H1 (cell line): ENCODE results near the gene FAM193B. TPM values are rescaled to one million over a fixed set of nuclear protein-coding genes. Genes with fewer than 3 reads are reported as not detected.

Experiments
- CTCF ChIA-PET: fragments of 300-600 bp; sonication (Branson Sonifier 250); formaldehyde crosslinking; loops from one replicate; lab custom pipeline; 2021; ENCODE audit not compliant: partially characterized antibody; lab: Charles Lee
- POLR2A ChIA-PET: fragments of 300-600 bp; sonication (Branson Sonifier 250); formaldehyde crosslinking; loops from one replicate; lab custom pipeline; 2021; ENCODE audit warnings: inconsistent platforms; ENCODE audit not compliant: partially characterized antibody; lab: Charles Lee
- DNase-seq, 2 experiments: peaks; one replicate each; pipeline versions ENCODE4 v3.0.0 to v3.0.0-alpha.2; 2010 to 2022; ENCODE audit warnings: low spot score in 2 of 2, low read depth in 1 of 2, mixed read lengths in 1 of 2
- FAIRE-seq: peaks from 2 replicates; lab custom pipeline; 2011; peaks lifted over from hg19 to GRCh38; lab: Jason Lieb, UNC
- H2AFZ ChIP-seq: 2 replicates; pipeline ENCODE4 v1.8.1; 2012; ENCODE audit warnings: low read length, inconsistent platforms
- H2AK5ac ChIP-seq: 2 replicates; pipeline ENCODE4 v1.6.1; 2013; ENCODE audit warnings: low read depth, low read length
- H2BK120ac ChIP-seq: replicated peaks from 2 replicates; pipeline ENCODE3; 2013; ENCODE audit warnings: low read depth, low read length, inconsistent platforms
- H2BK12ac ChIP-seq: 2 replicates; pipeline ENCODE4 v1.6.1; 2013; ENCODE audit warnings: low read depth, low read length
- H2BK15ac ChIP-seq: 2 replicates; pipeline ENCODE4 v1.6.1; 2013; ENCODE audit warnings: low read length
- H2BK20ac ChIP-seq: 2 replicates; pipeline ENCODE4 v1.6.1; 2013; ENCODE audit warnings: low read length
- H2BK5ac ChIP-seq: 2 replicates; pipeline ENCODE4 v1.6.1; 2013; ENCODE audit warnings: low read depth, low read length
- H3K14ac ChIP-seq: 2 replicates; pipeline ENCODE4 v1.6.1; 2013; ENCODE audit warnings: inconsistent platforms; ENCODE audit not compliant: insufficient read length
- H3K18ac ChIP-seq: 2 replicates; pipeline ENCODE4 v1.6.1; 2013; ENCODE audit warnings: low read length; ENCODE audit errors: extremely low read depth
- H3K23ac ChIP-seq: 2 replicates; pipeline ENCODE4 v1.6.1; 2013; ENCODE audit warnings: inconsistent platforms; ENCODE audit not compliant: insufficient read length
- H3K23me2 ChIP-seq: 2 replicates; pipeline ENCODE4 v1.6.1; 2013; ENCODE audit warnings: low read depth, low read length
- H3K27ac ChIP-seq: 2 replicates; pipeline ENCODE4 v1.6.1; 2011; ENCODE audit warnings: low read depth, low read length, inconsistent platforms
- H3K27me3 ChIP-seq, 4 experiments: replicated peaks in 1 of 4; 1 replicate in 1 of 4; 2 replicates in 3 of 4; pipeline versions ENCODE4 v1.6.1 to v1.8.1; 2011 to 2013; ENCODE audit warnings: low read length in 3 of 4, mild to moderate bottlenecking in 3 of 4, inconsistent platforms in 2 of 4, mixed read lengths in 2 of 4, moderate library complexity in 1 of 4; ENCODE audit not compliant: control insufficient read depth in 3 of 4, insufficient read depth in 3 of 4; ENCODE audit errors: extremely low read depth in 1 of 4
- H3K36me3 ChIP-seq, 4 experiments: 2 replicates each; pipeline versions ENCODE4 v1.6.1 to v1.8.1; 2011 to 2013; ENCODE audit warnings: mild to moderate bottlenecking in 4 of 4, low read length in 3 of 4, moderate library complexity in 2 of 4, control low read depth in 1 of 4, inconsistent platforms in 1 of 4; ENCODE audit not compliant: insufficient read depth in 4 of 4, control insufficient read depth in 2 of 4
- H3K4ac ChIP-seq: replicated peaks from 2 replicates; pipeline ENCODE3; 2013; ENCODE audit warnings: low read length, low read depth, mixed read lengths, inconsistent platforms; ENCODE audit not compliant: insufficient read length
- H3K4me1 ChIP-seq, 4 experiments: replicated peaks in 1 of 4; 1 replicate in 1 of 4; 2 replicates in 3 of 4; pipeline versions ENCODE4 v1.6.1 to v1.8.1; 2011 to 2013; ENCODE audit warnings: low read length in 3 of 4, inconsistent platforms in 2 of 4, mixed read lengths in 1 of 4; ENCODE audit not compliant: insufficient read depth in 4 of 4, control insufficient read depth in 3 of 4
- H3K4me2 ChIP-seq, 2 experiments: 2 replicates each; pipeline versions ENCODE4 v1.6.1 to v1.8.1; 2011 to 2013; ENCODE audit warnings: low read depth in 2 of 2, low read length in 2 of 2, control low read depth in 1 of 2, inconsistent platforms in 1 of 2, mild to moderate bottlenecking in 1 of 2; ENCODE audit not compliant: insufficient read depth in 1 of 2
- H3K4me3 ChIP-seq, 4 experiments: fragments of 200-600, 300-600 bp in 1 of 4; sonication (generic), shearing (Covaris generic), sonication (Bioruptor Twin) in 1 of 4; 2 replicates each; pipeline versions ENCODE4 v1.5.1 to v1.8.1; 2011 to 2016; ENCODE audit warnings: low read length in 4 of 4, low read depth in 3 of 4, control low read depth in 2 of 4, inconsistent platforms in 2 of 4, mild to moderate bottlenecking in 2 of 4, mixed read lengths in 1 of 4, moderate library complexity in 1 of 4; ENCODE audit not compliant: insufficient read depth in 2 of 4; ENCODE audit errors: extremely low read depth in 1 of 4
- H3K56ac ChIP-seq: replicated peaks from 2 replicates; pipeline ENCODE3; 2013; ENCODE audit warnings: low read depth, mild to moderate bottlenecking, mixed read lengths, low read length, inconsistent platforms; ENCODE audit not compliant: insufficient read length
- H3K79me1 ChIP-seq: 2 replicates; pipeline ENCODE4 v1.6.1; 2013; ENCODE audit warnings: low read depth, low read length, control low read depth
- H3K79me2 ChIP-seq, 2 experiments: 2 replicates each; pipeline versions ENCODE4 v1.6.1 to v1.8.1; 2012 to 2013; ENCODE audit warnings: low read length in 2 of 2, mild to moderate bottlenecking in 2 of 2, inconsistent platforms in 1 of 2; ENCODE audit not compliant: insufficient read depth in 2 of 2, control insufficient read depth in 1 of 2
- H3K9ac ChIP-seq, 4 experiments: replicated peaks in 1 of 4; 1 replicate in 1 of 4; 2 replicates in 3 of 4; pipeline versions ENCODE4 v1.6.1 to v1.8.1; 2011 to 2013; ENCODE audit warnings: low read depth in 3 of 4, low read length in 3 of 4, control low read depth in 2 of 4, mild to moderate bottlenecking in 2 of 4, moderate library complexity in 2 of 4, inconsistent platforms in 1 of 4; ENCODE audit errors: extremely low read depth in 1 of 4
- H3K9me3 ChIP-seq, 2 experiments: 2 replicates each; pipeline versions ENCODE4 v1.6.1 to v1.8.1; 2012 to 2013; ENCODE audit warnings: mild to moderate bottlenecking in 2 of 2, moderate library complexity in 2 of 2, control low read depth in 1 of 2, inconsistent platforms in 1 of 2, low read depth in 1 of 2, low read length in 1 of 2, mixed read lengths in 1 of 2; ENCODE audit not compliant: insufficient read depth in 2 of 2
- H4K20me1 ChIP-seq, 2 experiments: replicated peaks in 1 of 2; 2 replicates each; pipeline versions ENCODE3 to v1.8.1; 2011 to 2013; ENCODE audit warnings: inconsistent platforms in 2 of 2, low read length in 2 of 2, mild to moderate bottlenecking in 1 of 2; ENCODE audit not compliant: insufficient read depth in 2 of 2, control insufficient read depth in 1 of 2
- H4K5ac ChIP-seq: 2 replicates; pipeline ENCODE4 v1.6.1; 2013; ENCODE audit warnings: low read length, low read depth, mixed read lengths, inconsistent platforms; ENCODE audit not compliant: insufficient read length
- H4K8ac ChIP-seq: 2 replicates; pipeline ENCODE4 v1.8.0; 2013; ENCODE audit warnings: mild to moderate bottlenecking, moderate library complexity, low read length, inconsistent platforms; ENCODE audit not compliant: insufficient read depth; ENCODE audit errors: extremely low read depth
- H4K91ac ChIP-seq: replicated peaks from 2 replicates; pipeline ENCODE3; 2013; ENCODE audit warnings: low read length, mixed read lengths, inconsistent platforms; ENCODE audit not compliant: insufficient read length
- CEBPB ChIP-seq: IDR thresholded peaks from 2 replicates; pipeline ENCODE4 v1.6.1; 2012; ENCODE audit warnings: low read depth, low read length
- HDAC6 ChIP-seq: IDR thresholded peaks from one replicate; pipeline ENCODE4 v1.7.1; 2012; ENCODE audit warnings: low read depth, mild to moderate bottlenecking, inconsistent platforms, low read length, moderate library complexity
- RAD21 ChIP-seq, 2 experiments: IDR thresholded peaks in 1 of 2; conservative IDR thresholded peaks in 1 of 2; 2 replicates each; pipeline ENCODE4 v1.6.1; 2011; ENCODE audit warnings: low read depth in 2 of 2, low read length in 2 of 2, improper control_type of control experiment in 1 of 2, inconsistent platforms in 1 of 2, mild to moderate bottlenecking in 1 of 2, moderate library complexity in 1 of 2
- RFX5 ChIP-seq: IDR thresholded peaks from 2 replicates; pipeline ENCODE4 v1.6.1; 2011; ENCODE audit warnings: low read depth, low read length, improper control_type of control experiment, borderline replicate concordance
- SRF ChIP-seq: IDR thresholded peaks from 2 replicates; pipeline ENCODE4 v1.6.1; 2011; ENCODE audit warnings: mild to moderate bottlenecking, low read depth, low read length, moderate library complexity
- TAF1 ChIP-seq: IDR thresholded peaks from 2 replicates; pipeline ENCODE4 v1.6.1; 2011; ENCODE audit warnings: mild to moderate bottlenecking, low read depth, low read length
- TEAD4 ChIP-seq: IDR thresholded peaks from 2 replicates; pipeline ENCODE4 v1.6.1; 2012; ENCODE audit warnings: low read depth, low read length, inconsistent platforms, mixed read lengths
- YY1 ChIP-seq: IDR thresholded peaks from 2 replicates; pipeline ENCODE4 v1.6.1; 2011; ENCODE audit warnings: low read depth, mild to moderate bottlenecking, low read length
- WGBS, 2 experiments: shearing (Covaris generic) in 1 of 2; methylation state at CpG; one replicate each; pipeline versions ENCODE4 v1.1.6 to v1.1.7; 2013 to 2015; ENCODE audit warnings: low lambda C conversion rate in 2 of 2, mixed read lengths in 2 of 2, inconsistent platforms in 1 of 2, low coverage in 1 of 2, missing lambda C conversion rate in 1 of 2; ENCODE audit not compliant: insufficient replicate concordance in 2 of 2, insufficient coverage in 1 of 2, insufficient read length in 1 of 2; ENCODE audit errors: extremely low coverage in 1 of 2, missing lambda C conversion rate in 1 of 2; 5-methylcytosine and 5-hydroxymethylcytosine counted together
- polyA plus RNA-seq, 7 experiments: library from polyadenylated mRNA; depleted of rRNA in 3 of 7; stranded (reverse) in 5 of 7; unstranded in 2 of 7; fragments of >200 nt in 5 of 7; fragments of 200-250 nt in 2 of 7; gene quantifications; 1 replicate in 5 of 7; 2 replicates in 1 of 7; 4 replicates in 1 of 7; pipeline versions ENCODE4 v1.2.1 to v1.2.3, GENCODE V29; 2011 to 2013; ENCODE audit warnings: missing spikeins in 2 of 7, mixed read lengths in 2 of 7
- total RNA-seq: library from RNA; stranded (reverse); fragmentation: NEBNext Ultra II Directional; extraction: Animal tissue kit (Norgen Biotek cat#: 25700); gene quantifications from 2 replicates; pipeline ENCODE4 v1.2.1, GENCODE V29; 2021

The FAM193B gene
- total and polyA plus RNA-seq, 2 of the 8 experiments (the other 6 are each of a cell fraction or from before 2014, with no cell fraction given), result 49.9 to 69.8 TPM

GRCh38 chr5:177501874-177502678 lies 52.3 kb downstream of the FAM193B start:
- no peak overlapping the region for H2BK20ac ChIP-seq
- no peak overlapping the region for H3K4ac ChIP-seq
- H2BK15ac ChIP-seq, result 0 out of 2 replicates have a peak overlapping the region, but pooled peaks have one; percentile 29
- no peak overlapping the region for H2AFZ ChIP-seq
- TF ChIP-seq RFX5, result no peak
- no peak for TF ChIP-seq CEBPB
- TF ChIP-seq HDAC6, result no peak
- no peak for TF ChIP-seq SRF
- no peak for TF ChIP-seq TEAD4
- TF ChIP-seq RAD21 (IDR thresholded peaks at IDR 0.05 in 1 of 2, conservative IDR thresholded peaks at IDR 0.05 in 1 of 2; ENCODE audit: low read depth in 2 of 2, low read length in 2 of 2), result no peak
- no peak for TF ChIP-seq TAF1
- no peak for TF ChIP-seq YY1
- H4K20me1 ChIP-seq, result no peaks in the 10 kb centered on the region
- H4K8ac ChIP-seq, result no peak overlapping the region; the same call in 1 of the 2 replicates
- H2BK5ac ChIP-seq, result no peak overlapping the region
- no peak overlapping the region for H3K56ac ChIP-seq
- DNase-seq (no peak), FAIRE-seq (no peak)
- no peaks in the 10 kb centered on the region for H3K79me1 ChIP-seq
- H2AK5ac ChIP-seq, result no peak overlapping the region
- no peak overlapping the region for H4K5ac ChIP-seq
- no peak overlapping the region for H3K18ac ChIP-seq
- no peak overlapping the region for H3K9ac ChIP-seq
- POLR2A ChIA-PET, result interaction anchor here (1.0 to 67.5 kb wide), 8 partner anchors 13 to 102 kb away, joined by 3 to 3349 read pairs (median 8); partner anchors contain the start of genes DBN1, DDX41, DOK3 and PDLIM7
- H3K9me3 ChIP-seq, result no peaks in the 10 kb centered on the region
- no peaks in the 10 kb centered on the region for H3K79me2 ChIP-seq
- no peak overlapping the region for H3K27ac ChIP-seq
- H3K14ac ChIP-seq, result no peak overlapping the region
- H4K91ac ChIP-seq, result no peak overlapping the region
- H2BK120ac ChIP-seq, result no peak overlapping the region
- H3K23ac ChIP-seq, result no peak overlapping the region
- H2BK12ac ChIP-seq, result no peak overlapping the region
- WGBS, 2 experiments, result 68% methylated on average over 9 of the region's 9 CpGs; no CpG with 5 or more reads in 1 of the 2 experiments
- H3K4me2 ChIP-seq, result no peak overlapping the region
- CTCF ChIA-PET, result interaction anchor here (0.8 to 20.8 kb wide), 31 partner anchors 8 to 391 kb away, joined by 3 to 306 read pairs (median 5); partner anchors contain the start of genes DBN1, DDX41, DOK3 and PFN3
- no peak overlapping the region for H3K4me3 ChIP-seq
- peaks cover 2 to 12% (median 11%) of the 10 kb centered on the region in 4 experiments; a peak in 6 of 7 replicates for H3K27me3 ChIP-seq
- peaks cover 0 to 8% (median 0%) of the 10 kb centered on the region in 4 experiments; a peak in 1 of 8 replicates for H3K36me3 ChIP-seq
- peaks cover 0 to 9% (median 6%) of the 10 kb centered on the region in 4 experiments; a peak in 5 of 7 replicates for H3K4me1 ChIP-seq
- peaks cover 7% of the 10 kb centered on the region for H3K23me2 ChIP-seq
